GM11168 (cell line): ENCODE measurements around the gene SMARCC2.

Experiments
- in situ Hi-C: fragments of 300-500 bp; cut with MboI; formaldehyde crosslinking; loops from one replicate; pipeline ENCODE4 v1.12.0; 2022; ENCODE audit warnings: low sequenced_read_pairs; ENCODE audit not compliant: unreplicated experiment

SMARCC2 gene

GRCh38 chr12:56189099-56189917 is at the start of gene SMARCC2:
Gene SMARCC2, minus strand, starts transcription at chr12:56189483. Its CDS starts 22 bp downstream, at chr12:56189461.
- in situ Hi-C loops: loop anchor here (5.0 kb wide), 1 partner anchor 67 kb away; no protein-coding TSS in a partner anchor

DNA sequence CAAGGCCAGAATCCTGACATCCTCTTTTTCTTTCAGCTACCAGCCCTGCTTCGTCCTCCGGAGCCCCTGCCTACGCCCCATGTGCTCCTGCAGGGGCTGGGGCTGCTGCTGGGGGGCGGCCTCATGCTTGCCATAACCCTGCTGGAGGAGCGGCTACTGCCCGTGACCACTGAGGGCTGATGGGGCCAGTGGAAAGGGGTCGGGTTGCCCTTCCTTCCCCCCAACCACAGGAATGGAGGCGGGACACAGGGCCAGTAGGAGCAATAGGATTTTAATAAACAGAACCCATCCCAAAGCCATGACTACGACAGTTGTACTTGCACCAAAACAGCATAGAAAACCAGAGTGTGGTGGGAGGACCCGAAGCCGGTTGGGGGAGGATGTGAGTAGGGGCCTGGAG is 48.3 kb upstream of the SMARCC2 start:
- in situ Hi-C loops: no loop called here

- in situ Hi-C loops: no loop called here
Measured at GRCh38 chr12:56236985-56237384, 47.7 kb upstream of the SMARCC2 start.

DNA sequence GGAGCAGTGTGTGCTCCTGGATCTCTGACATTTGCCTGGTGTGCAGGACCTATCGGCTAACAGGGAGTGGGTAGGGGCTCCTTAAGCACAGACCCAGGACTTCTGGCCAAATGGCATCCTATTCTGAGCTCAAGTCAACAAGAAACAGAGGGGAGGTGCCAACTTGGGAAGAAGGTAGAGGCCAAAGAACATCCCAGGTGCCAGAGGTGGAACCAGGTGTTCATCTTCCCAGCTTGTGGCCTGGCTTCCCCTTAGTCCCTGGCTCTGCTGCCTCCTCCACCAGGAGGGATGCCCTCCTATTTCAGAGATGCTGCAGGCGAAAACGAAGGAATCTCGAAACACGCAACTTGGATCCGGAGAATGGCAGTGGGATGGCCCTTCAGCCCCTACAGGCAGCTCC is 46.8 kb upstream of the SMARCC2 start:
- in situ Hi-C loops: no loop called here

GRCh38 chr12:56234746-56235436 is 45.6 kb upstream of the SMARCC2 start:
- in situ Hi-C loops: no loop called here

DNA sequence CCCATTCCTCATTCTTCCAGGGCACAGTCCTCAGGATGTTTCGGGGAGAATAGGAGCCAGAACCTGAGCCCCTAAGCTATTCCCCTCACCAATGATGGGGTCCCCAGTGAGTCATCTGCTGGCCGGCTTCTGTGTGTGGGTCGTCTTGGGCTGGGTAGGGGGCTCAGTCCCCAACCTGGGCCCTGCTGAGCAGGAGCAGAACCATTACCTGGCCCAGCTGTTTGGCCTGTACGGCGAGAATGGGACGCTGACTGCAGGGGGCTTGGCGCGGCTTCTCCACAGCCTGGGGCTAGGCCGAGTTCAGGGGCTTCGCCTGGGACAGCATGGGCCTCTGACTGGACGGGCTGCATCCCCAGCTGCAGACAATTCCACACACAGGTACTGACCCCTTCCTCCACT is 41.9 kb upstream of the SMARCC2 start:
- in situ Hi-C loops: no loop called here

DNA sequence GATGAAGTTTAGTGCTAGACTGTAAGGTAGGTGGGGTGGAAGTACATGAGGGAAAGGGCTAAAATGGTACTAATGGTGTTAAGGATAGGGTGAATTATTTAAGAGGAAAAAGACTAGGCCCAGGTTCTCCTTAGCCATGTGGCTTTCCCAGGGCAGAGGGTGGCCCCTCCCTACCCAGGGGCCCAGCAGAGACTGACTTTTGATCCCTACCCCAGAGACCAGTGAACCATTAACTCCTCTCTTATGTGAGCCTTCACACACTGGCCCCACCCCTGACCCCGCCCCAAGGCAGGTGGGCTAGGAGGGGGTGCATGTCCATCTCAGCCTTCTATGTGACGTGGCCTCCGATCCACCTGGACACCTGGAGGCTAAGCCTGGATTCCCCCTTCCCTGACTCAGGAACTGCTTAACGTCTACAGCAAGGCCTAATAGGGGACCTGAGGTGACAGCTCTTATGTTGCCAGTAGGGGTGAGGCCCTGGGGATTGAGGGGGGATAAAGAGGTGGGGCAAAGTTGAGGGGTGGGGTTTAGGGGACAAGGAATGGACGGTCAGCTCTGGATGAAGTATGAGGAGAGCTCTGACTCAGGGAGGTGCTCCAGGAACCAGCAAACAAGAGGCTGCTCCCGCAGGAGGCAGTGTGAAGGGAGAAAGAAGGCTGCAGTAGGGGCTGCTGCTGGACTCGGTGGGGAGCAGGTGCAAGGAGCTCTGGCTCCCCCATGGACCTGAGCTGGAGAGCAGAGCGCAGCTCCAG is 41.3 kb upstream of the SMARCC2 start:
- in situ Hi-C loops: no loop called here

DNA sequence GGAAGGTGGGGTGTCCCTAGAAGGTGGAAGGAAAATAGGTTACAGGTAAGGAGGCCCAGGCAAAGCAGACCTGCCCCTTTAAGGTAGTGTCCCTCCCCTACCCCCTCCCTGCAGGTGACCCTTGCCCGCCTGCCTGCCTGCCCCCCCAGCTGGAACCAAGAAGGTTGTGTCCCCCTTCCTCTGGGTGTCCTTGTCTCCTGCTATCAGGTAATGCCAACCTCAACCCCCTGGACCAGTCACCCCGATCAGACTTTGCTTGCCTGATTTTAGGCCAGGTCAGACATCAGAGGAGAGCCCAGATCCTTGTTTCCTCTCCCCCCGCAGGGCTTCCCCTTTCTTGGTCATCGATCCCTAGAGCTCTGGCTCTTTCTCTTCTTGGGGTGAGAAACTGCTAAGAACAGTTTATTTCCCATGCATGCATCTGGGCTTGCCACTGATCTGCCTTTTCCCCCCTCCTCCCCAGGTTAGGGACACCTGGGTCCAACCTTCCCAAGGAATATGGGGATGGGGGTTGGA is 40.7 kb upstream of the SMARCC2 start, which contains the start of gene SLC39A5:
Gene SLC39A5 (plus strand): TSS at position 136 of the 516 bp plus-strand sequence. CDS start 1,224 bp downstream, outside the sequence.
- in situ Hi-C loops: no loop called here

GRCh38 chr12:56229082-56229481 is 39.8 kb upstream of the SMARCC2 start:
- in situ Hi-C loops: no loop called here

DNA sequence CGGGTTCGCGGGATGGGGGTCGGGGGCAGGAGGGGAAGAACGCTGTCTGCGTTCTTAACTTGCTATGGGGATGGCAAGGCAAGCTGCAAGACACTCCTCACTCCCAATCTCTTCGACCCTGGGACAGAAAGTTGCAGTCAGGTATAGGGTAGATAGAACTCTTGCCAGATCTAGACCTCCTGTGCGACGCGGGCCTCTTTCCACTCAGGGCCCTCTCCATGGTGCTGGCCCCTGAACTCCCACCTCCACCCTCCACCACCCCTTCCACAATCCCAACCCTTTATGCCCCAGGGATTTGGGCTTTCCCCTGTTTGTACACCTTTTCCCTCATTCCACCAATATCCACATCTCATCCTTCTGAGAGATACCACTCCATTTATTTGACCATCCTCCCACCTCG is 35.7 kb upstream of the SMARCC2 start:
- in situ Hi-C loops: no loop called here

GRCh38 chr12:56224102-56224701 is 34.9 kb upstream of the SMARCC2 start, which contains the start of gene NABP2:
Gene NABP2, plus strand, starts transcription at chr12:56224342. Its CDS starts 515 bp downstream, at chr12:56224857.
- in situ Hi-C loops: no loop called here

DNA sequence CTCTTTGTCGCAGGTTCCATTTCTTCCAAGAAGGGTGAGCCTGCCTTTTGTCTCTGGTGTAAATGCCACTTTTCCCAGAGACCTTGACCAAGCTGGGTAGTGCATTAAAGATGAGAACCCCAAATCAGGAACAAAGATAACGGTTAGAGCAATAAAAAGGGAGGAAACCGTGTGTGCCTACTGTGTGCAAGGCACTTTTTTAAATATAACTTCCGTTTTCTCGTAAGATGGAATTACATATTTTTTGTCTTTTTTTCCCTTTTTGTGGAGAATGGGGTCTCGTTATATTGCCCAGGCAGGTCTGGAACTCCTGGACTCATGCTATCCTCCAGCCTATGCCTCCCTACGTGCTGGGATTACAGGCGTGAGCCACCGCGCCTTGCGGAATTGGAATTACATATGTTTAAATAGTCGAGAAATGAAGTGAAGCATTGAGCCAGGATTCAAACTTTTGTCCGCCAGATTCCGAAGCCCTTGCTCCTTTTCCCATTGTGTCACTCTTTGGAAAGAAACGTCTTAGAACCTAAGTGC is 34.4 kb upstream of the SMARCC2 start:
- in situ Hi-C loops: no loop called here

DNA sequence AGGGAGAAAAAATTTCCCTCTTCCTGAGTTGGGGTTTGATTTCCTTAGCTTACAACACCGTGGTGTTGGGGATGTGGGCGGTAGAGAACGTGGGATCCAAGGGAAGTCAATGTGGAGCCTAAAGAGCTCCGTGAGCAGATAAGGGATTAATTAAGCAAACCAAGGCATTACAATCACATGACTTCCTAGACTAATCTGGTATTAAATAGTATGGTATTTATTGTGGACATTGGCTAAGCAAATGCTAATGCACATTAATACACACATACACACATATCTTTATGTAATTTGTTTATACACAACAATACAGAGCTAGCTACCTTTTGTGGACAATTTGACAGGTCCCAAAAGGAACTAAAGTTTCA is 33.2 kb upstream of the SMARCC2 start:
- in situ Hi-C loops: no loop called here

GRCh38 chr12:56221757-56222530 is 32.7 kb upstream of the SMARCC2 start, which contains the start of gene RNF41:
Gene RNF41, minus strand, starts transcription at chr12:56221922. Its CDS starts 7,875 bp downstream, at chr12:56214047.
- in situ Hi-C loops: no loop called here

DNA sequence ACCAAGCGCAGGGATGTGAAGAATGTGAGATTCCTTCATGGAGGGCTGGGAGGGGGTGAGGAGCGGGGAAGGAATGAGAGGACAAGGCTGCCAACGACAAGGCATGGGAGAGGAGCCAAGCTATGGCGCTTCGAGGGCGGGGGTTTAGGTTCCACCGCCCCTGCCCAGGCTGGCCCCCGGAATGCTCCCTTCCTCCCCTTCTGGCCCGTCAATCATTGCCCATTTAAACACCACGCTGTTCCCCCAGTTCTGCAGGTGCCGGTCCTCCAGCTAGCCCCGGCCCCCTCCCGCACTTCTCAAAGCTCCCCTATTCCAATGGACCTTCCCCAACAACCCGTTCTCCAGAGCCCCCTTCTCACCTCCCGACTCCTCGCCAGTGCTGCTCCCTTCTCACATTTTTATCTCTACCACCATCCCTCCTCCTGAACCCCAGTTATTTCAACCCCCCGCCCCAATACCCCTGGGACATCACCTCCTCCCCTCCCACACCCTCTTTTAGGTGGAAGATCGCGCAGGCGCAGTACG is 32.0 kb upstream of the SMARCC2 start:
- in situ Hi-C loops: no loop called here

DNA sequence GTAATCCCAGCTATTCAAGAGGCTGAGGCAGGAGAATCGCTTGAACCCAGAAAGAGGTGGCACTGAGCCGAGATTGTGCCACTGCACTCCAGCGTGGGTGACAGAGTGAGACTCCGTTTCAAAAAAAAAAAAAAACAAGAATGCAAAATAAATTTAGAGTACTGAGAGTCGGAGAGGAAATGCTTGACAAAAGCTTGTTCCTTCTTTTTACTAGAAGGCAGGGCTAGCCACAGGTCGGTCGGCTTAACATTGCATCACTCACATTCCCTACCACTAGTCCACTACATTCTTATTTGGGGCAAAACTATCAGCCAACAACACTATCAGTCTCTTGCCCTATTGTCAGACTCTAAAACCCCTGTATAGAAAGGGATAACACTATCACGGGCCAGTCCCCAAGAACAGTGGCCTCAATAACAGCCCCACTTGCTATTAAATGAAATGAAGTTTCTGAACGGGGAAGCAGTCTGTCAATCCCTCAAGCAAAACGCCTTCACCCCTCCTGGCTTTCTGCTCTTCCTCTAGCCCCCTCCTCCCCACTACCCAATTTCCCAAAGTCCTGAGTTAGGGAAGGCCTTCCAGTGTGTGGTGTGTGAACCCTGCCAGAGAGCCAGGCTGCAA is 31.4 kb upstream of the SMARCC2 start:
- in situ Hi-C loops: no loop called here

DNA sequence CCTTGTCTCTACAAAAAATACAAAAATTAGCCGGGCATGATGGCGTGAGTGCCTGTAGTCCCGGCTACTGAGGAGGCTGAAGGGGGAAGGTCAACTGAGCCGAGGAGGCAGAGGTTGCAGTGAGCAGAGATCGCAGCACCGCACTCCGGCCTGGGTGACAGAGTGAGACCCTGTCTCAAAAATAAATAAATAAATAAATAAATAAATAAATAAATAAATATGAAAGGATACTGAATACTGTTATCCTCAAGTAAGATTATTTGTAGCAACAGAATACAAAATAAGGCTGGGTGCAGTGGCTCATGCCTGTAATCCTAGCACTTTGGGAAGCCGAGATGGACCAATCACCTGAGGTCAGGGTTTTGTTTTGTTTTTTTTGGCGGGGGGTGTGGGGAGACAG is 30.6 kb upstream of the SMARCC2 start:
- in situ Hi-C loops: no loop called here

DNA sequence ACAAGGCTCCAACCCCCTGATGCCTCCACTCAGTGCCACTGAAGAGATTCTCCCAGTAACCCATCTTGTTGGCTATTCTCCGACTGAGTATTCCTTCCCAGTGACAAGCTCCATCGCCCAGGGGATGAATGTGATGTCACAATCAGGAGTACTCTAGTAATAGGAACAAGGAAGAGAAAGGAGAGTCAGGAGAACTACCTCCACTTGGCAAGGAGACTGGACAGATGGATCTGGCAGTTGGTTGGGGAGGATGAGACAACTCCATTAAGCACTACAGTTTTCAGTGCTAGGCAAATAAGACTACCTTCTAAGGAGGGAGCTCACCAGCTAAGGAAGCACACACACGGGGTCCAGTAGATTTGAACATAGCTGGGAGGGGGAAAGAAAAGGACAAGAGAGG is 27.2 kb upstream of the SMARCC2 start:
- in situ Hi-C loops: no loop called here
